ENCODE data around the gene MEI1.
A peak's percentile ranks its signal among the peaks of the same experiment; 100 is the strongest.
"Not testable (repeated sequence)": the region's sequence is repeated elsewhere in the genome, so short reads cannot be mapped to it uniquely, and the experiment has no call there.

The MEI1 gene

GRCh38 chr22:41682033-41682807 lies 17.1 kb upstream of the MEI1 start:
- H3K9ac ChIP-seq = no peak overlapping the region
- no peak overlapping the region for H3K27ac ChIP-seq
- H3K36me3 ChIP-seq (ENCODE audit: insufficient read depth) = no peaks in the 10 kb centered on the region
- H2AFZ ChIP-seq (ENCODE audit: low read depth) = no peak overlapping the region
- H3K79me2 ChIP-seq (ENCODE audit: insufficient read depth, low read depth) = peaks cover 90% of the 10 kb centered on the region
- H3K4me3 ChIP-seq (IDR thresholded peaks at IDR 0.05; ENCODE audit: insufficient read depth, low read depth, low read length) = no peak overlapping the region
- no peak overlapping the region for H3K4me2 ChIP-seq
- H3K27me3 ChIP-seq (ENCODE audit: insufficient read depth, low read depth) = no peaks in the 10 kb centered on the region
- peaks cover 9% of the 10 kb centered on the region for H3K4me1 ChIP-seq (ENCODE audit: low read depth, poor library complexity, severe bottlenecking)
- H4K20me1 ChIP-seq (ENCODE audit: insufficient read depth) = peaks cover 4% of the 10 kb centered on the region
- TF ChIP-seq CTCF (conservative IDR thresholded peaks at IDR 0.05; ENCODE audit: low read depth, low read length) = no peak

- Histone ChIP-seq H3K9ac (no peak overlapping the region), H4K20me1 (ENCODE audit: insufficient read depth) (peaks cover 4% of the 10 kb centered on the region), H3K27me3 (ENCODE audit: insufficient read depth, low read depth) (no peaks in the 10 kb centered on the region), H3K27ac (no peak overlapping the region), H3K79me2 (ENCODE audit: insufficient read depth, low read depth) (peaks cover 96% of the 10 kb centered on the region), H2AFZ (ENCODE audit: low read depth) (no peak overlapping the region), H3K4me1 (ENCODE audit: low read depth, poor library complexity, severe bottlenecking) (peaks cover 9% of the 10 kb centered on the region), H3K4me2 (no peak overlapping the region), H3K4me3 (IDR thresholded peaks at IDR 0.05; ENCODE audit: insufficient read depth, low read depth, low read length) (no peak overlapping the region), H3K36me3 (ENCODE audit: insufficient read depth) (no peaks in the 10 kb centered on the region)
- TF ChIP-seq CTCF (conservative IDR thresholded peaks at IDR 0.05; ENCODE audit: low read depth, low read length) = no peak
Observed at GRCh38 chr22:41683052-41683451, 16.3 kb upstream of the MEI1 start.

- Histone ChIP-seq H3K27ac (no peak overlapping the region), H3K4me1 (ENCODE audit: low read depth, poor library complexity, severe bottlenecking) (peaks cover 9% of the 10 kb centered on the region), H4K20me1 (ENCODE audit: insufficient read depth) (peaks cover 4% of the 10 kb centered on the region), H3K36me3 (ENCODE audit: insufficient read depth) (no peaks in the 10 kb centered on the region), H3K4me2 (no peak overlapping the region), H3K27me3 (ENCODE audit: insufficient read depth, low read depth) (no peaks in the 10 kb centered on the region), H3K4me3 (IDR thresholded peaks at IDR 0.05; ENCODE audit: insufficient read depth, low read depth, low read length) (no peak overlapping the region), H2AFZ (ENCODE audit: low read depth) (no peak overlapping the region), H3K9ac (no peak overlapping the region), H3K79me2 (ENCODE audit: insufficient read depth, low read depth) (peaks cover 96% of the 10 kb centered on the region)
- TF ChIP-seq CTCF (conservative IDR thresholded peaks at IDR 0.05; ENCODE audit: low read depth, low read length) = no peak
Observed at GRCh38 chr22:41683616-41684015, 15.7 kb upstream of the MEI1 start.

GRCh38 chr22:41684194-41684593 lies 15.1 kb upstream of the MEI1 start:
- Histone ChIP-seq H3K27ac (no peak overlapping the region), H3K4me1 (ENCODE audit: low read depth, poor library complexity, severe bottlenecking) (peaks cover 9% of the 10 kb centered on the region), H2AFZ (ENCODE audit: low read depth) (no peak overlapping the region), H3K9ac (no peak overlapping the region), H3K4me2 (no peak overlapping the region), H3K27me3 (ENCODE audit: insufficient read depth, low read depth) (no peaks in the 10 kb centered on the region), H4K20me1 (ENCODE audit: insufficient read depth) (peaks cover 4% of the 10 kb centered on the region), H3K36me3 (ENCODE audit: insufficient read depth) (no peaks in the 10 kb centered on the region), H3K4me3 (IDR thresholded peaks at IDR 0.05; ENCODE audit: insufficient read depth, low read depth, low read length) (no peak overlapping the region), H3K79me2 (ENCODE audit: insufficient read depth, low read depth) (peaks cover 90% of the 10 kb centered on the region)
- no peak for TF ChIP-seq CTCF (conservative IDR thresholded peaks at IDR 0.05; ENCODE audit: low read depth, low read length)

- peak overlapping the region; percentile 97; the same call in 1 of the 2 replicates for H3K9ac ChIP-seq
- peaks cover 67% of the 10 kb centered on the region for H3K79me2 ChIP-seq (ENCODE audit: insufficient read depth, low read depth)
Observed at GRCh38 chr22:41686890-41687289, 12.4 kb upstream of the MEI1 start.

More at GRCh38 chr22:41686890-41687289, 12.4 kb upstream of the MEI1 start:
- Histone ChIP-seq H3K27ac (peak overlapping the region; percentile 97; the same call in 1 of the 2 replicates), H3K4me2 (peak overlapping the region; percentile 71)
- not testable (repeated sequence) for H3K4me3 ChIP-seq (IDR thresholded peaks at IDR 0.05; ENCODE audit: insufficient read depth, low read depth, low read length); H2AFZ ChIP-seq (ENCODE audit: low read depth); H3K36me3 ChIP-seq (ENCODE audit: insufficient read depth); H4K20me1 ChIP-seq (ENCODE audit: insufficient read depth); H3K27me3 ChIP-seq (ENCODE audit: insufficient read depth, low read depth); H3K4me1 ChIP-seq (ENCODE audit: low read depth, poor library complexity, severe bottlenecking)

Measured in KMS-11 (cell line).